SK-N-MC (cell line): ENCODE measurements around the gene PDE11A.

ENCODE experiments used
- EZH2 ChIP-seq: fragments of 200-600 bp; sonication (generic); IDR thresholded peaks from one replicate; pipeline ENCODE4 v1.6.1; 2017; ENCODE audit warnings: antibody characterized with exemption
- FOXP2 ChIP-seq: optimal IDR thresholded peaks from 2 replicates; pipeline ENCODE3; 2011; ENCODE audit warnings: mild to moderate bottlenecking, moderate library complexity; ENCODE audit not compliant: insufficient read depth; ENCODE audit errors: extremely low read length, control extremely low read depth
- POLR2AphosphoS5 ChIP-seq: IDR thresholded peaks from 2 replicates; pipeline ENCODE4 v1.6.1; 2012; ENCODE audit warnings: mild to moderate bottlenecking, low read depth, low read length, borderline replicate concordance

- no peak for TF ChIP-seq POLR2AphosphoS5
- no peak for TF ChIP-seq EZH2
- no peak for TF ChIP-seq FOXP2
Observed at GRCh38 chr2:177909962-177910361, 162.6 kb downstream of the PDE11A start.
